ENCODE results near the gene IFT25. TPM values are rescaled to one million over a fixed set of nuclear protein-coding genes. Genes with fewer than 3 reads are reported as not detected.

The IFT25 gene
- total and polyA plus RNA-seq, 2 of the 13 experiments (the other 11 are each of a cell fraction or from before 2014, with no cell fraction given) = 19.7 to 48.0 TPM

- peak; percentile 18; the same call in 1 of the 2 replicates for TF ChIP-seq ZNF362 (CRISPR knock-in tag; IDR thresholded peaks at IDR 0.05; ENCODE audit: borderline replicate concordance)
- TF ChIP-seq KLF16 (CRISPR knock-in tag; IDR thresholded peaks at IDR 0.05) = peak in 1 of 2 experiments; percentile 52; a peak in 1 of 4 replicates
- TF ChIP-seq ZNF160 (CRISPR knock-in tag; IDR thresholded peaks at IDR 0.05) = no peak
- no peak for TF ChIP-seq ZBTB20 (CRISPR knock-in tag; IDR thresholded peaks at IDR 0.05; ENCODE audit: borderline replicate concordance, low read depth)
- no peak for TF ChIP-seq RFX5 (IDR thresholded peaks at IDR 0.05; ENCODE audit: low read depth, low read length)
- 0 out of 2 replicates have a peak, but pooled peaks have one; percentile 39 for TF ChIP-seq ZNF501 (CRISPR knock-in tag; IDR thresholded peaks at IDR 0.05)
- no peak for TF ChIP-seq ZNF33B (CRISPR knock-in tag; IDR thresholded peaks at IDR 0.05)
- TF ChIP-seq ZBTB42 (CRISPR knock-in tag; IDR thresholded peaks at IDR 0.05) = 0 out of 2 replicates have a peak, but pooled peaks have one; percentile 28
- no peak; the same call in 2 of the 3 replicates for TF ChIP-seq MXI1 (IDR thresholded peaks at IDR 0.05; ENCODE audit: borderline replicate concordance, low read depth, low read length)
- TF ChIP-seq ZNF768 (CRISPR knock-in tag; IDR thresholded peaks at IDR 0.05) = peak; percentile 45; the same call in 1 of the 2 replicates
- TF ChIP-seq NR2C2 (CRISPR knock-in tag; IDR thresholded peaks at IDR 0.05; ENCODE audit: borderline replicate concordance) = no peak
- no peak for TF ChIP-seq NR2F1 (CRISPR knock-in tag; IDR thresholded peaks at IDR 0.05)
- peak; percentile 59; the same call in 1 of the 2 replicates for TF ChIP-seq TGIF2 (CRISPR knock-in tag; IDR thresholded peaks at IDR 0.05)
- no peak for TF ChIP-seq BATF2 (CRISPR knock-in tag; IDR thresholded peaks at IDR 0.05)
- TF ChIP-seq ZNF816 (CRISPR knock-in tag; IDR thresholded peaks at IDR 0.05; ENCODE audit: borderline replicate concordance) = no peak
- no peak for TF ChIP-seq SMYD3 (CRISPR knock-in tag; IDR thresholded peaks at IDR 0.05)
- no peak for TF ChIP-seq FOXM1 (CRISPR knock-in tag; IDR thresholded peaks at IDR 0.05)
- 0 out of 4 replicates have a peak, but pooled peaks of 1 of the 2 experiments have one; percentile 18 for TF ChIP-seq HMGXB4 (CRISPR knock-in tag; IDR thresholded peaks at IDR 0.05; ENCODE audit: borderline replicate concordance in 1 of 2, low read depth in 1 of 2)
- no peak for TF ChIP-seq POGK (CRISPR knock-in tag; conservative IDR thresholded peaks at IDR 0.05)
- TF ChIP-seq IRF9 (CRISPR knock-in tag; IDR thresholded peaks at IDR 0.05; ENCODE audit: borderline replicate concordance) = no peak; the same call in 1 of the 2 replicates
Measured at GRCh38 chr1:53889304-53890298, 55.9 kb downstream of the IFT25 start, which contains the start of gene YIPF1 (continued).

All from HepG2 (cell line).